Activated naive CD8-positive, alpha-beta T cell treated with anti-CD3 and anti-CD28 coated beads, Interleukin-2, amount 50 U/mL, for 24 hours (primary cell): ENCODE data around the gene SOSTDC1.

Experiments
- ATAC-seq: fragments of 150-1000 bp; cut with Tn5 transposase; one replicate; pipeline ENCODE4 v1.10.0; 2021
- DNase-seq: peaks from one replicate; pipeline ENCODE4 v3.0.0; 2021
- H3K27ac Mint-ChIP-seq: one replicate; pipeline ENCODE4 v1.8.0; 2021; ENCODE audit warnings: mild to moderate bottlenecking, mixed read lengths
- H3K27me3 Mint-ChIP-seq: one replicate; pipeline ENCODE4 v1.8.0; 2021; ENCODE audit warnings: mixed read lengths
- H3K36me3 Mint-ChIP-seq: one replicate; pipeline ENCODE4 v1.8.0; 2021; ENCODE audit warnings: low read depth, mixed read lengths
- H3K4me1 Mint-ChIP-seq: one replicate; pipeline ENCODE4 v1.8.0; 2021; ENCODE audit warnings: mixed read lengths
- H3K4me3 Mint-ChIP-seq: one replicate; pipeline ENCODE4 v1.8.0; 2021; ENCODE audit warnings: mild to moderate bottlenecking, moderate library complexity, mixed read lengths
- H3K9me3 Mint-ChIP-seq: one replicate; pipeline ENCODE4 v1.8.0; 2021; ENCODE audit warnings: mixed read lengths

The SOSTDC1 gene

GRCh38 chr7:16419126-16419525, 46.4 kb downstream of the SOSTDC1 start:
- H3K4me3 Mint-ChIP-seq, result no peak overlapping the region
- no peak for ATAC-seq

GRCh38 chr7:16417906-16418305, 47.6 kb downstream of the SOSTDC1 start:
- no peak overlapping the region for H3K4me3 Mint-ChIP-seq
- peaks cover 17% of the 10 kb centered on the region for H3K27me3 Mint-ChIP-seq

More at GRCh38 chr7:16419126-16419525, 46.4 kb downstream of the SOSTDC1 start:
- H3K9me3 Mint-ChIP-seq, result no peaks in the 10 kb centered on the region
- H3K27me3 Mint-ChIP-seq, result peaks cover 17% of the 10 kb centered on the region
- no peak overlapping the region for H3K27ac Mint-ChIP-seq
- no peaks in the 10 kb centered on the region for H3K36me3 Mint-ChIP-seq
- DNase-seq, result no peak
- H3K4me1 Mint-ChIP-seq, result peaks cover 22% of the 10 kb centered on the region

GRCh38 chr7:16416289-16417282, 49.0 kb downstream of the SOSTDC1 start:
- Mint-ChIP-seq H3K4me1 (peaks cover 16% of the 10 kb centered on the region), H3K27ac (no peak overlapping the region), H3K9me3 (no peaks in the 10 kb centered on the region), H3K27me3 (peaks cover 12% of the 10 kb centered on the region), H3K4me3 (no peak overlapping the region), H3K36me3 (no peaks in the 10 kb centered on the region)
- ATAC-seq (no peak), DNase-seq (no peak)

More at GRCh38 chr7:16417906-16418305, 47.6 kb downstream of the SOSTDC1 start:
- no peak for ATAC-seq
- DNase-seq, result no peak
- no peaks in the 10 kb centered on the region for H3K9me3 Mint-ChIP-seq
- H3K4me1 Mint-ChIP-seq, result peaks cover 22% of the 10 kb centered on the region
- no peaks in the 10 kb centered on the region for H3K36me3 Mint-ChIP-seq
- H3K27ac Mint-ChIP-seq, result no peak overlapping the region

GRCh38 chr7:16412274-16413254, 53.0 kb downstream of the SOSTDC1 start:
- Mint-ChIP-seq H3K27ac (no peak overlapping the region), H3K4me1 (peaks cover 2% of the 10 kb centered on the region), H3K9me3 (no peaks in the 10 kb centered on the region), H3K36me3 (no peaks in the 10 kb centered on the region), H3K27me3 (no peaks in the 10 kb centered on the region), H3K4me3 (no peak overlapping the region)
- DNase-seq (no peak), ATAC-seq (no peak)
